Fibroblast of mammary gland (primary cell): ENCODE measurements around the gene MSLN.

Source experiments
- DNase-seq: peaks from one replicate; pipeline ENCODE4 v3.0.0-alpha.2; 2010; ENCODE audit warnings: low read depth
- H3K4me3 ChIP-seq: 2 replicates; pipeline ENCODE4 v1.5.1; 2011; ENCODE audit warnings: low read depth, mild to moderate bottlenecking, low read length, moderate library complexity; ENCODE audit not compliant: control insufficient read depth
- TF ChIP-seq, protein P1 (sequence below): conservative IDR thresholded peaks from 2 replicates; pipeline ENCODE4 v1.5.1; 2011; ENCODE audit warnings: low read depth, low read length, inconsistent platforms; ENCODE audit not compliant: control insufficient read depth, insufficient read depth

Gene MSLN

DNA sequence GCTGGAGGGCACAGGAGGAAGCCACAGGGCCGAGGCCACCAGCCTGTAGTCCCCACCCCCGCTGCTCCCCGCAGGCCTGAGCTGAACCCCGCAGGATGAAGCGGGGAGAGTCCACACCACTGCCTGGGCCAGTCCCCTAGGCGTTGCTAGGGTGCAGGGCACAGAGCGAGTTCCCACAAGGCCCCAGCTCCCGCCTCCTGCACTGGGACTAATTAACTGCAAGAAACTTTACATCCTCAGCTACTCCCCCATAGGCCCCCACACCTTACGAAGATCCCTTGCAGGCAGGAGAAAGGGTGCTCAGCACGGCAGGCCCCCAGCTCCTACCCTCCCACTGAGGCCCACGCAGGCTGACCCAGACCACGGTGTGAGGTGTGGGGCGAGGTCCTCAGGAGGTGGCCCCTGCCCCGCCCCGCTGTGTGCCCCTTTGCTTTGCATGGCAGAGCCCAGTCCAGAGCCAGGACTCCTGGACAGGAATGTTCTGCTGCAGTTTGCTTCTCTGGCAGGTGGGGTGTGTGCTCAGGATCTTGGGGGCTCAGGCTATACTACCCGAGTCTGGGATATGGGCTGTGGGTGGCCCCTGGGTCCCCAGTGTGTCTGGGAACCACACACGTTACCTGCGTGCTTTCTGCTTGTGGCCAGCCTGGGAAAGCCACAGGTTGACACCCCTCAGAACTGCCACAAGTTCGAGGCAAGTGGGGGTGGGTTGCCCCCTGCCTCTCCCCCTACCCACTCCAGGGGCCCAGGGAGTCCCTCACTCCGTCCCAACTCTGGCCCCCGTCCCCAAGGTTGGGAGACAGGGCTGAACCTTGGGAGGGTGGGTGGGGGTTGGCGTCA, 38.8 kb downstream of the MSLN start:
- TF ChIP-seq, protein P1, sequence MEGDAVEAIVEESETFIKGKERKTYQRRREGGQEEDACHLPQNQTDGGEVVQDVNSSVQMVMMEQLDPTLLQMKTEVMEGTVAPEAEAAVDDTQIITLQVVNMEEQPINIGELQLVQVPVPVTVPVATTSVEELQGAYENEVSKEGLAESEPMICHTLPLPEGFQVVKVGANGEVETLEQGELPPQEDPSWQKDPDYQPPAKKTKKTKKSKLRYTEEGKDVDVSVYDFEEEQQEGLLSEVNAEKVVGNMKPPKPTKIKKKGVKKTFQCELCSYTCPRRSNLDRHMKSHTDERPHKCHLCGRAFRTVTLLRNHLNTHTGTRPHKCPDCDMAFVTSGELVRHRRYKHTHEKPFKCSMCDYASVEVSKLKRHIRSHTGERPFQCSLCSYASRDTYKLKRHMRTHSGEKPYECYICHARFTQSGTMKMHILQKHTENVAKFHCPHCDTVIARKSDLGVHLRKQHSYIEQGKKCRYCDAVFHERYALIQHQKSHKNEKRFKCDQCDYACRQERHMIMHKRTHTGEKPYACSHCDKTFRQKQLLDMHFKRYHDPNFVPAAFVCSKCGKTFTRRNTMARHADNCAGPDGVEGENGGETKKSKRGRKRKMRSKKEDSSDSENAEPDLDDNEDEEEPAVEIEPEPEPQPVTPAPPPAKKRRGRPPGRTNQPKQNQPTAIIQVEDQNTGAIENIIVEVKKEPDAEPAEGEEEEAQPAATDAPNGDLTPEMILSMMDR: no peak
- DNase-seq: no peak
- no peak overlapping the region for H3K4me3 ChIP-seq

DNA sequence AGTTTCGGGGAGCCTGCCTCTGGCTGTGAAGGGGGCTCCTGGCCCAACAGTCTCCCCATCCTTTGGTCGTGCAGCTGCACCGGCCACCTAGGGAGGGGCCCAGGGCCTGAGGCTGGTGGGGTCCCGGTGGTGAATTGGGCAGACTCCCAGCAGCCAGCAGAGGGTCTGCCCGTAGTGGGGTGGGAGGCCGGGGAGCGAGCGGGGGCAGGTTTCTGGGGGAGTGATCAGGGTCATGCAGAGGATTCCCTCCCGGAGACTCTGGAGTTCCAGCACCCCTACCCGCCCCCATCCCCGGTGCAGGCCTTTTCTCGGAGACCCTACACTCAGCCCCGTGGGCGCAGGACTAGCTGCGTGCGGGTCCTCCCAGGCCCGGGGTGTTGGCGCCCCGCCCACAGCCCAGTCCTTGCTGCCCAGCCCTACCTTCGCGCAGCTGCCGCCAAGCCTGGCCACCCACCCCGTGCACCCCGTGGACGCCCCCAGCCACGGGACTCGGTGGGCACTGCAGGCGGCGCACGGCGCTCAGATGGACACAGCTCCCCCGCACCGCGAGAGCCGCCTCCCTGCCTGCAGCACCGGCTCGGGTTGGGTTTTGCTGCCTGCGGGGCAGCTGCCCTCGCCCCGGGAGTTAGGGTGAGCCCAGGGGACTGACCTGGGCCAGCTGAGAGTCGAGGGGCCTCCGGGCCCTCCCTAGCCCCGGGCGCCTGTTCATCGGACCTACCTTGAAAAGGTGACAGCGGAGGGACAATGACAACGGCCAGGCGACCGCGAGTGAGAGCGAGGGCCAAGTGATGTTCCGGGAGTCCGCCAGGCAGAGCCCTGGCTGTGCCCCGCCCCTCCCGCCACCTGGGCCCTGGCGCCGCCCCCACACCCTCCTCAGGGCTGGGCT, 39.7 kb downstream of the MSLN start, which contains the start of gene GNG13:
Gene GNG13, minus strand, starts transcription at position 787 of the 886 bp plus-strand sequence. CDS start 1,657 bp downstream, outside the sequence.
- DNase-seq: no peak
- no peak within 1 kb of the TSS for H3K4me3 ChIP-seq
- TF ChIP-seq, protein P1: no peak

DNA sequence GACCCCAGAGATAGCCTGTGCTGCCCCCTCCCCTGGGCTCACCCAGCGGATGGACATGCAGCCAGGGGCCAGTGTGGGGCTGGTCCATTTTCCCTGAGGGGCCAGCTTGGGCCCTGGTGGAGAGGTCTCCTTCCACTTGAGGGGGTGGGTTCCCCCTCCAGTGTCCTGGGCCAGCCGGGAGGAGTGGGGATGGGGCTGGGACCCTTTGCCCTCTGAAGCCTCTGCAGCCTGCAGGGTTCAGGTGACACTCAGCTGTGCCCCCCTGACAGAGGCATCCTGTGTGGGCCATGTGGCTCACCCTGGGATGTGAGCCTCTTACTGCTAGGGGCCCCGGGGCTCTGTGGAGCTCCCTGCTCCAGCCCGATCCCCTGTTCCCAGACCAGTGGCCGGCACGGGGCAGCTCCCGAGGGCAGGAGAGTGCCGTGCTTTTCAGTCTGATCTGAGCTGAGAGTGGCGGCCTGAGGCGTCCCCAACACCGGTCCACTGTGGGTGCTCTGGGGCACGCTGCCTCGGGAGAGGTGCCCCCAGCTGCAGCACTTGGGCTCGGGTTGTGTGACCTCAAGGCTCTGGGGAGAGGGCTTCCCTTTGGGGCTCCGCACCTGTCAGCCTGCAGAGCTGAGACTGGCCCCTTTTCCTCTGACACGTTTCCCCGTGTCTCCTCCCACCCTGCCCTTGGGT, 40.4 kb downstream of the MSLN start:
- DNase-seq: no peak
- no peak overlapping the region for H3K4me3 ChIP-seq
- TF ChIP-seq, protein P1: no peak

DNA sequence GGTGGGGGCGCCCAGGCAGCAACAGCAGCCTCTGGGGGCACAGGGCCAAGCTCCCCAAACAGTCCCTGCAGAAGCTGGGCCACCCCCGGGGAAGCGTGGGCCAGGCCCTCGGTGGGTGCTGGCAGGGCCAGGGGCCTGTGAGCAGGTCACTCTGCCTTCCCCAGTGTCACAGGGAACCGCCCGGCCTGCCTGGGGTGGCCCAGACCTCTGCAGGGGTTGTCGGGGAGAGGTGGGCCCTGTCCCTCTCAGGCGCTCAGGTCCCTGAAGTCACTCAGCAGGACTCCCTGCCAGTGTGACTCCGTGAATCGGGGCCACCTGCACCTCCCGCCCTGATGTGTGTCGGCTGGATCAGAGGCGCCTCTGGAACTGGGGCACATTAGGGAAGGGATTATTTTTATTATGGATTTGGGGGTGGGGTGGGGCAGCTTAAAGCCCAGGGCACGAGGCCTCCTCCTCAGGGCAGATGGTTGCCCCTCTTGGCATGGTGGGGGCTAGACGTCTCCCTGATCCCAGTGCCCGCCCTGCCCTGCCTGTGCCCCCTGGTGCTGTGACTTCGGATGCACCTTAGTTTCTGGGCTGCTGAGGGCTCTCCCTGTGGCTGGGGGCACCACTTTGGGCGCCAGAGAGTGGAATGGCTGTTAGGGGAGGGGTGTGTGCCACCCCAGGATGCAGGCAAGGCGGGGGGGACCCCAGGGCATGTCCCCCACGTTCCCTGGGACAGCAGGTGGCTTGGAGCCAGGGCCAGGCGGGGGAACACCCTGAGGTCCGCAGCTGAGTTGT, 41.2 kb downstream of the MSLN start:
- TF ChIP-seq, protein P1: no peak
- no peak overlapping the region for H3K4me3 ChIP-seq
- DNase-seq: no peak

DNA sequence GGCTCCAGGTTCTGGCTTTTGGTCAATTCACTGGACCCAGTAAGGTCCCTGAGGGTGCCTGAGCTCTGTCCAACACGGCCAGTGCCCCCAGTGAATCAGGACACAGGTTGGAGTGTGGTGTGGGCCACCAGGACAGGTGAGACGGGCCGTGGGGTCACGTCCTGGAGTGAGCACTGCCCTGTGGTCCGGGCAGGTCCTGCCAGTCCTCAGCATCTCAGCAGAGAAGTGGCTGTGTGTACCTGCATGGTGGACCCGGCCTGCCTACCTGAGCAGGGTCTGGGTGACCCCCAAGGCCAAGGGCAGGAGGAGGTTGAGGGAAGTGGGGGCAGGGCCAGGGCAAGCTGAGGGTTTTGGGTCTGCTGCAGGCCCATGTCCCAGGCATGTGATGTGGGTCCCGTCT, 41.9 kb downstream of the MSLN start:
- no peak overlapping the region for H3K4me3 ChIP-seq
- no peak for DNase-seq
- TF ChIP-seq, protein P1: no peak
